ENCODE measurements around the gene LRMDA.

Gene LRMDA

DNA sequence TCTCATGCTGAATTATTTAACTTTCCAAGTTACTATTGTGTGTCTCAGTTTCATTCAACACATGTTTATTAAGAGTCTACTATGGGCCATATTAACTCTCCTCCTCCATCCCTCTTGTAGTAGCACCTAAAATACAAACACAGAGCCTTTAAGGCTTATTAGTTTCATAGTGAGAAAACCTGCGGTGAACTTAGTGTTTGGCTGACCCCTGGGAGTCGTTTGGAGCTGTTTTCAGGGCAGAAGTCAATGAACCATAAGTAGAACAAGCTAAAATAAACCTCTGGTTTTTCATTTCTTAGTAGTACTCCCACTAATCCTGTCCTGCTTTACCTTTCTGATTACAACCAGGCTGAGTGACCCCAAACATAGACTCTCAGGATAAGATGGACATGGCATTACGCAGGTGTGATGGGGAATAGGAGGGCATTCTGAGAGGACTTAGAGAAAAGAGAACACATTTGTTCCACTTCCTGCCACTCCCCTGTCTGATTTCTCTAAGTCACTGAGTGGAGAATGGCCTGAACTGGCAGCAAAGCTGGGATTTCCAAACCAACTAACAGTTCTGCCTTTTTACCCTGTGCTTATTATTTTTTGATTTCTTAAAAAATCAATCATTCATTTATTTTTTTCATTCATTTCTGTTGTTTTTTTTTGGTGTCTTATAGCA is 74.5 kb downstream of the LRMDA start:
- Histone ChIP-seq H3K4me3 (ENCODE audit: low read depth, low read length) (no peak overlapping the region), H3K36me3 (no peaks in the 10 kb centered on the region), H3K27me3 (ENCODE audit: insufficient read depth, low read depth, severe bottlenecking) (no peaks in the 10 kb centered on the region), H3K27ac (no peak overlapping the region), H3K9me3 (ENCODE audit: severe bottlenecking) (no peaks in the 10 kb centered on the region)
- no peak for DNase-seq
- TF ChIP-seq, protein P1, sequence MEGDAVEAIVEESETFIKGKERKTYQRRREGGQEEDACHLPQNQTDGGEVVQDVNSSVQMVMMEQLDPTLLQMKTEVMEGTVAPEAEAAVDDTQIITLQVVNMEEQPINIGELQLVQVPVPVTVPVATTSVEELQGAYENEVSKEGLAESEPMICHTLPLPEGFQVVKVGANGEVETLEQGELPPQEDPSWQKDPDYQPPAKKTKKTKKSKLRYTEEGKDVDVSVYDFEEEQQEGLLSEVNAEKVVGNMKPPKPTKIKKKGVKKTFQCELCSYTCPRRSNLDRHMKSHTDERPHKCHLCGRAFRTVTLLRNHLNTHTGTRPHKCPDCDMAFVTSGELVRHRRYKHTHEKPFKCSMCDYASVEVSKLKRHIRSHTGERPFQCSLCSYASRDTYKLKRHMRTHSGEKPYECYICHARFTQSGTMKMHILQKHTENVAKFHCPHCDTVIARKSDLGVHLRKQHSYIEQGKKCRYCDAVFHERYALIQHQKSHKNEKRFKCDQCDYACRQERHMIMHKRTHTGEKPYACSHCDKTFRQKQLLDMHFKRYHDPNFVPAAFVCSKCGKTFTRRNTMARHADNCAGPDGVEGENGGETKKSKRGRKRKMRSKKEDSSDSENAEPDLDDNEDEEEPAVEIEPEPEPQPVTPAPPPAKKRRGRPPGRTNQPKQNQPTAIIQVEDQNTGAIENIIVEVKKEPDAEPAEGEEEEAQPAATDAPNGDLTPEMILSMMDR (IDR thresholded peaks at IDR 0.05; ENCODE audit: low read depth, low read length), result no peak

DNA sequence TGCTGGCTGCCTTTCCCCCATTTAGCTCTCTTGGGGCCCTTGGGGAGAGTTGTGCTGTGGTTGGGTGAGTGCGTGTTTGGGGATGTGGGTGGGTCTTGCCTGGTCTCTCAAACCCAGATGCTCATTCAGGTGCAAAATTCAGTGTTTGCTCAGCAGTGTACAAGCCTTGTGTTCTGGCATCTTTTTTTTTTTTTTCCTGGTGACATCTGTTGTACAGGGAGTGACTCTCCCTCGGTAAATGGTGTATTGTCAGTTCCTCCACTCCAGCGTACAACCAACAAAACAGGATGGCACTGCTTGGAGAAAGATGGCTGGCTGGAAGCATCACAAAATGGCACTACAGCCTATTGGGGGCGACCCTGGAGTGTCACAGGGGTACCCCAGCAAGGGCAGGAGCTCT is 75.5 kb downstream of the LRMDA start:
- TF ChIP-seq, protein P1 (IDR thresholded peaks at IDR 0.05; ENCODE audit: low read depth, low read length), result no peak
- DNase-seq, result no peak
- no peaks in the 10 kb centered on the region for H3K9me3 ChIP-seq (ENCODE audit: severe bottlenecking)

DNA sequence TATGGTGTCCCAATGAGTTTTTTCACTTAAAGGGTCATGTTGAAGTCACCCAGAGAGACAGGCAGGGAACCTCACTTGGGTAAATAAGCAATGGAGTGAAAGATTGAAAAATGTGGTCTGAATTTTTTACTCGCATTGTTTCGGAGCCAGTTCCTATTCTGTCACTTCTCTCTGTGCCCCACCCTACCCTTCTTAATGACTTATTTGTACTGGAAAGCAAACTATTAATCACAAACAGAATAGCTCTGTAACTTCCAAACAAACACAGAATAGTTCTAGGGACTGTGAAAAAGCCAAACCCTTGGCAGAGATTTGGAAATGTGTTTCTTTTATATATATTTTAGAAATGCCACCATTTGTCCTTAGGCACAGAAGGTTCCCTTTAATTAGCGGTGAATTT is 76.0 kb downstream of the LRMDA start:
- H3K9me3 ChIP-seq (ENCODE audit: severe bottlenecking), result no peaks in the 10 kb centered on the region
- no peak for DNase-seq
- TF ChIP-seq, protein P1 (IDR thresholded peaks at IDR 0.05; ENCODE audit: low read depth, low read length), result no peak
- H3K36me3 ChIP-seq, result no peaks in the 10 kb centered on the region
- no peak overlapping the region for H3K27ac ChIP-seq
- no peaks in the 10 kb centered on the region for H3K27me3 ChIP-seq (ENCODE audit: insufficient read depth, low read depth, severe bottlenecking)
- H3K4me3 ChIP-seq (ENCODE audit: low read depth, low read length), result no peak overlapping the region

More for the DNA sequence above, 75.5 kb downstream of the LRMDA start:
- H3K4me3 ChIP-seq (ENCODE audit: low read depth, low read length), result no peak overlapping the region
- H3K27me3 ChIP-seq (ENCODE audit: insufficient read depth, low read depth, severe bottlenecking), result no peaks in the 10 kb centered on the region
- H3K27ac ChIP-seq, result no peak overlapping the region
- no peaks in the 10 kb centered on the region for H3K36me3 ChIP-seq

DNA sequence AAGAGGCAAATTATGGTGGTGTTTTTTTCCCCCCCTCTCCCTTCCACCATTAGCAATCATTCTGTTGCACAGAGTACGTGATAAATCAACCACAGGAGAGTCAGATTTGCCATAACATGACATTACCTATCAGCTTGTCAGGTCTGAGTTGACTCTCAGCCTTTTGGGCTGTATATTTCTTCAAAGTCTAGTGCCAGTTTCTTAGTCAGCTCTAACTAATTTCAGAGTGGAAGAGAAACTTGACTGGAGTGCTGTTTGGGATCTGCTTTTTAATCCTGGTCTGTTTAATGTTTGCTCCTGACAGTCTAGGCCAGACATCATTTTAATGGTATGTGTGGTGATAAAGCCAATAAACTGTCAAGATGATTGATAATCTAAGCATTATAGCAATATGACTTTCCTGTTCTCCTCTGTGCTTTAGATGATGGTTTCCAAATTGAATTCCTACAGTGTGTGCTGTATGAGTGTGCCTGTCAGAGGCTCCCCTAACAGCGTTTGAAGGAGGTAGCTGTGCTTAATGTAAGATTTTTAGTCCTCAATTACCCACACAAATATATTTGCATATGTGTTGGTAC is 76.9 kb downstream of the LRMDA start:
- Histone ChIP-seq H3K27me3 (ENCODE audit: insufficient read depth, low read depth, severe bottlenecking) (no peaks in the 10 kb centered on the region), H3K27ac (no peak overlapping the region), H3K4me3 (ENCODE audit: low read depth, low read length) (no peak overlapping the region), H3K9me3 (ENCODE audit: severe bottlenecking) (no peaks in the 10 kb centered on the region), H3K36me3 (no peaks in the 10 kb centered on the region)
- DNase-seq, result no peak
- TF ChIP-seq, protein P1 (IDR thresholded peaks at IDR 0.05; ENCODE audit: low read depth, low read length), result no peak

DNA sequence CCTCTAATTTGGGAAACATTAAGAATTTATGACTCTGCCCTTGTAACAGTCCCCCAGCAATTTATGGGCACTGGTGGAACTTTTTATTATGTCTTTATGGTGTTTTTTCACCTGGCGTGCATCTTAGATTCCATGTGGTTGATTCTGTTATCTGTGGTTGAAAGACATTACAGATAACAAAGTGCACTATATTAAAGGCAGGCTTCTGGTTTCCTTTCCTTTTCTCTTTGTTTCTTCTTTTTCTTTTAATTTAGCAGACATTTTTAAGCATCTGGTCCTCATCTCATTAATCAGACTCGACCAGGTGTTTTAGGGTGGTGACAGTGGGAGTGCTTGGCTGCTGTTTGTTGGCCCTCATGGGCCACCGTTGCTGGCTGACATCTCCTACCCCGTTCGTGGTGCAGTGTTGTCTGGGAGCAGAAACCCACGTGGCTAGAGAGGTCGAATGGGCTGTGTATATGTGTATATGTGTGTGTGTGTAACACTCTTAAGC is 77.4 kb downstream of the LRMDA start:
- no peak overlapping the region for H3K27ac ChIP-seq
- no peak for DNase-seq
- TF ChIP-seq, protein P1 (IDR thresholded peaks at IDR 0.05; ENCODE audit: low read depth, low read length), result no peak
- no peaks in the 10 kb centered on the region for H3K36me3 ChIP-seq
- H3K27me3 ChIP-seq (ENCODE audit: insufficient read depth, low read depth, severe bottlenecking), result no peaks in the 10 kb centered on the region
- H3K9me3 ChIP-seq (ENCODE audit: severe bottlenecking), result no peaks in the 10 kb centered on the region
- no peak overlapping the region for H3K4me3 ChIP-seq (ENCODE audit: low read depth, low read length)

Measured in WERI-Rb-1 (cell line).